Spleen (tissue), 7 donors: ENCODE data around the gene RIPK1.

Source experiments
- POLR2A ChIP-seq, 3 donors: fragments of 450-650 bp; IDR thresholded peaks; one replicate each; pipeline ENCODE4 v1.5.1; 2017; ENCODE audit warnings: antibody characterized with exemption in 3 of 3, mild to moderate bottlenecking in 1 of 3
- TF ChIP-seq, protein P1 (sequence below), 11 experiments: fragments of 200-600 bp in 7 of 11; fragments of 450-650 bp in 4 of 11; sonication (generic) in 4 of 11; IDR thresholded peaks in 8 of 11; conservative IDR thresholded peaks in 3 of 11; 1 replicate in 7 of 11; 2 replicates in 4 of 11; pipeline versions ENCODE4 v1.4.0 to v1.8.0; 2016 to 2021; ENCODE audit warnings: antibody characterized with exemption in 11 of 11, inconsistent platforms in 4 of 11, mild to moderate bottlenecking in 1 of 11
- donor health status: DM: no; HTN: no; CAD: no; lungs with moderate emphysema.
- donor health status: DM: no; HTN: no; CAD: no.
- donor health status: DM: no; HTN: no; CAD: no.

- TF ChIP-seq, protein P1, sequence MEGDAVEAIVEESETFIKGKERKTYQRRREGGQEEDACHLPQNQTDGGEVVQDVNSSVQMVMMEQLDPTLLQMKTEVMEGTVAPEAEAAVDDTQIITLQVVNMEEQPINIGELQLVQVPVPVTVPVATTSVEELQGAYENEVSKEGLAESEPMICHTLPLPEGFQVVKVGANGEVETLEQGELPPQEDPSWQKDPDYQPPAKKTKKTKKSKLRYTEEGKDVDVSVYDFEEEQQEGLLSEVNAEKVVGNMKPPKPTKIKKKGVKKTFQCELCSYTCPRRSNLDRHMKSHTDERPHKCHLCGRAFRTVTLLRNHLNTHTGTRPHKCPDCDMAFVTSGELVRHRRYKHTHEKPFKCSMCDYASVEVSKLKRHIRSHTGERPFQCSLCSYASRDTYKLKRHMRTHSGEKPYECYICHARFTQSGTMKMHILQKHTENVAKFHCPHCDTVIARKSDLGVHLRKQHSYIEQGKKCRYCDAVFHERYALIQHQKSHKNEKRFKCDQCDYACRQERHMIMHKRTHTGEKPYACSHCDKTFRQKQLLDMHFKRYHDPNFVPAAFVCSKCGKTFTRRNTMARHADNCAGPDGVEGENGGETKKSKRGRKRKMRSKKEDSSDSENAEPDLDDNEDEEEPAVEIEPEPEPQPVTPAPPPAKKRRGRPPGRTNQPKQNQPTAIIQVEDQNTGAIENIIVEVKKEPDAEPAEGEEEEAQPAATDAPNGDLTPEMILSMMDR (IDR thresholded peaks at IDR 0.05 in 8 of 11, conservative IDR thresholded peaks at IDR 0.05 in 3 of 11), result no peak
- no peak for TF ChIP-seq POLR2A (IDR thresholded peaks at IDR 0.05)
These were observed 15.6 kb upstream of the RIPK1 start for GRCh38 chr6:3052481-3053230.
